Medulla oblongata (tissue), 1 donor: ENCODE data around the gene BUD13.
A peak's percentile ranks its signal among the peaks of the same experiment; 100 is the strongest.

ENCODE experiments used
- DNase-seq: peaks from one replicate; pipeline ENCODE4 v3.0.0-alpha.2; 2015; ENCODE audit errors: extremely low spot score

Gene BUD13

GRCh38 chr11:116716621-116717020 is 56.2 kb downstream of the BUD13 start:
- DNase-seq, result no peak

- DNase-seq, result no peak
Observed at GRCh38 chr11:116715383-116715782, 57.4 kb downstream of the BUD13 start.

- DNase-seq, result no peak
Observed at GRCh38 chr11:116714902-116715301, 57.9 kb downstream of the BUD13 start.

- DNase-seq, result no peak
Observed at GRCh38 chr11:116712428-116712827, 60.4 kb downstream of the BUD13 start.

- no peak for DNase-seq
Observed at GRCh38 chr11:116710762-116711161, 62.0 kb downstream of the BUD13 start.

- no peak for DNase-seq
Observed at GRCh38 chr11:116710001-116710674, 62.6 kb downstream of the BUD13 start.

GRCh38 chr11:116707746-116708145 is 65.0 kb downstream of the BUD13 start:
- DNase-seq, result no peak

- DNase-seq, result no peak
Observed at GRCh38 chr11:116707161-116707629, 65.6 kb downstream of the BUD13 start.

- DNase-seq, result peak; percentile 48
Observed at GRCh38 chr11:116703421-116703820, 69.4 kb downstream of the BUD13 start.

GRCh38 chr11:116702772-116703385 is 69.9 kb downstream of the BUD13 start:
- DNase-seq, result no peak

- no peak for DNase-seq
Observed at GRCh38 chr11:116701876-116702275, 70.9 kb downstream of the BUD13 start.

- no peak for DNase-seq
Observed at GRCh38 chr11:116701297-116701801, 71.4 kb downstream of the BUD13 start.

GRCh38 chr11:116700586-116701220 is 72.1 kb downstream of the BUD13 start:
- DNase-seq, result no peak
